GM18511 (cell line): ENCODE data around the gene DENND6B.
A peak's percentile ranks its signal among the peaks of the same experiment; 100 is the strongest.

ENCODE experiments used
- ATAC-seq: cut with Tn5 transposase; IDR thresholded peaks from one replicate; pipeline ENCODE4 v1.9.1; 2021; ENCODE audit warnings: mild to moderate bottlenecking, moderate library complexity; ENCODE audit not compliant: unreplicated experiment

Gene DENND6B

DNA sequence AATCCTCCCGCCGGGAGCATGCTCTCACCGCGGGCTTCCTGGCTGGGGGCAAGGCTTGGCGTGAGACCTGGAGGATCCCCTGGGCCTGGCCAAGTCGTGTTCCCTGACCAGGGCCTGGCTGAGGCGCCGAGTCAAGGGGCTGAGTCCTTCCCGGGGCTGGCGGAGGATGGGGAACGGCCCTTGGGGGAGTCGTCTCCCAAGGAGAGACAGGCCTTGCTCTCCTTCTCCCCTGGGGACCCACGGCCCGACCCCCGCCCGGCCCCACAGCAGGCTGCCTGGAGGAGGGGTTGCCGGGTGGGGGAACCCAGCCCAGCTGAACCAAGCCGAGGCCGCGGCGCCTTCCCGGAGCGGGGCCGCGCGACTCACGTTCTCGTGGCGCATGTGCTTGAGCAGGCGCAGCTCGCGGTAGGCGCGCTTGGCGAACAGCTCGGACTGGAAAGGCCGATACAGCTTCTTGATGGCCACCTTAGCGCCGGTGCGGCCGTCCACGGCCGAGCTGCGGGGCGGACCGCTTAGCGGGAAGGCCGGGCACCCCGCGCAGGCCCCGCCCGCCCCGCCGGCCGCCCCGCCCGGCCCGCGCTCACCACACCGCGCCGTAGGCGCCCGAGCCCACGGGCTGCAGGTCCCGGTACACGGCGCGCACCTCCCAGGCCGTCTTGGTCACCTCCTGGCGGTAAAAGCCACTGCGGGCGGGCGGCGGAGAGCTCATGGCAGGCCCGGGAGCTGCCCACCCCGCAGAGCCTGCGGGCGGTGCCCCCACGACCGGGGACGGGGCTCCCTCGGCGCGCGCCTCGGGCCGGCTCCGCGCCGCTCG is 65.8 kb downstream of the DENND6B start:
- ATAC-seq = peak; percentile 40

DNA sequence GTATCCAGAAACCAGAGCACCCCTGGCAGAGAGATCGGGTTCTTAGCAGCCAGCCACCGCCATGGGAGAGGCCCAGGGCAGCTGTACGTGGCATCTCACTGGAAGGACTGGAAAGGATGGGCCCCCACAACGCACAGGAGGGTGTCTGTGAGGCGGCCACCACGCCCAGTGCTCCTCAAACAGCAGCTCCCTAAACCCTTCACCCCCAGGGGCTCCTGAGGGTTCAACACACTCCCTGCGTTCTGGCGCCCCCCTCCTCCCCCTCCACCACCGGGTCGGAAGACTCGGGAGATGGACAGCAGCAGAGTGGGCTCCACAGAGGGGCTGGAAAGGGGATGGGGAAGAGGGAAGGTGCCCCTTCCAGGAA is 66.4 kb downstream of the DENND6B start:
- ATAC-seq = no peak

DNA sequence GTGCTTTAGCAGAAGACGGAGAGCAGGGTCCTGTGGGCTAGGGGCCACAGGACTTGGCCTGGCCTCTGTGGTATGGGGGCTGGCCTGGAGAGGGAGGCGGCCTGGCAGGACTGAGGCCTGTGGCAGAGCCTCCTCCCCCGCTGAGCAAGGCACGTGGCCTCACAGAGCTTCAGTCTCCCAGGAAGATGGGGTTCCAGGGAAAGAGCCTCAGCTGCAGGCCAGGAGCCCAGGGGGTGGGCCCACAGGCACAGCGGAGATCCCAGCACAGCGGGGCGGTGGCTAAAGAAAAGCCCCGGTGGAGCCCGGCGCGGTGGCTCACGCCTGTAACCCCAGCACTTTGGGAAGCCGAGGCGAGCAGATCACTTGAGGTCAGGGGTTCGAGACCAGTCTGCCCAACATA is 67.5 kb downstream of the DENND6B start:
- ATAC-seq = no peak
